HCT116 (cell line): ENCODE results near the gene PGBD5. TPM values are rescaled to one million over a fixed set of nuclear protein-coding genes. Genes with fewer than 3 reads are reported as not detected.

Experiments used
- ATAC-seq: fragments of 200-7000 bp; cut with Tn5 transposase; 2 replicates; pipeline ENCODE4 v1.9.1; 2020; ENCODE audit warnings: mild to moderate bottlenecking, moderate library complexity
- BruUV-seq: library from RNA; stranded (reverse); fragments of 400-500 nt; replicated peaks from 2 replicates; lab custom pipeline; 2021; lab: Mats Ljungman, UMichigan
- CTCF ChIA-PET: fragments of 300-600 bp; sonication (Branson Sonifier 250); formaldehyde crosslinking; loops from one replicate; lab custom pipeline; 2021; ENCODE audit warnings: antibody characterized with exemption; lab: Charles Lee
- POLR2A ChIA-PET: fragments of 300-600, 350-600 bp; sonication (Branson Sonifier 250); formaldehyde crosslinking; loops from one replicate; lab custom pipeline; 2021; ENCODE audit warnings: antibody characterized with exemption; lab: Charles Lee
- RAD21 ChIA-PET, 2 experiments: fragments of 300-600 bp; sonication (Branson Sonifier 250); formaldehyde crosslinking; loops; one replicate each; lab custom pipeline; 2023; ENCODE audit warnings: low total read pairs in 2 of 2; ENCODE audit not compliant: uncharacterized antibody in 2 of 2, unreplicated experiment in 2 of 2, low non-redundant PET in 1 of 2; lab: Charles Lee
- DNase-seq: peaks from one replicate; pipeline ENCODE4 v3.0.0-alpha.2; 2010; ENCODE audit warnings: low read depth, low spot score
- H2AFZ ChIP-seq: fragments of 200-600 bp; shearing (Covaris generic), sonication (generic); 2 replicates; pipeline ENCODE4 v1.6.1; 2017; ENCODE audit warnings: low read depth, mixed run types, mixed read lengths, antibody characterized with exemption, low read length; ENCODE audit not compliant: poor library complexity, severe bottlenecking
- H3K27ac ChIP-seq: 2 replicates; pipeline ENCODE4 v1.5.1; 2012; ENCODE audit warnings: low read depth, low read length
- H3K27me3 ChIP-seq: fragments of 200-600 bp; sonication (generic); 2 replicates; pipeline ENCODE4 v1.6.1; 2016; ENCODE audit warnings: mixed run types, low read length, mixed read lengths; ENCODE audit not compliant: insufficient read depth
- H3K36me3 ChIP-seq, 2 experiments: fragments of 200-500 bp in 1 of 2; fragments of 200-600 bp in 1 of 2; sonication (Bioruptor generic) in 1 of 2; sonication (generic) in 1 of 2; 2 replicates each; pipeline versions ENCODE4 v1.5.1 to v1.6.1; 2014 to 2016; ENCODE audit warnings: low read length in 2 of 2, inconsistent platforms in 1 of 2, mixed read lengths in 1 of 2, mixed run types in 1 of 2; ENCODE audit not compliant: insufficient read depth in 2 of 2, control insufficient read depth in 1 of 2
- H3K4me1 ChIP-seq, 2 experiments: fragments of 200-600 bp in 1 of 2; sonication (generic) in 1 of 2; 2 replicates each; pipeline versions ENCODE4 v1.5.1 to v1.6.1; 2012 to 2017; ENCODE audit warnings: low read length in 2 of 2, inconsistent platforms in 1 of 2, mild to moderate bottlenecking in 1 of 2, mixed read lengths in 1 of 2, mixed run types in 1 of 2, moderate library complexity in 1 of 2; ENCODE audit not compliant: insufficient read depth in 2 of 2, control insufficient read depth in 1 of 2
- H3K4me2 ChIP-seq: fragments of 200-600 bp; sonication (generic); 2 replicates; pipeline ENCODE4 v1.6.1; 2017; ENCODE audit warnings: mixed run types, low read length, mixed read lengths
- H3K4me3 ChIP-seq, 2 experiments: fragments of 200-600 bp in 1 of 2; sonication (generic) in 1 of 2; replicated peaks in 1 of 2; 2 replicates each; pipeline ENCODE4 v1.5.1; 2011 to 2016; ENCODE audit warnings: low read length in 2 of 2, control low read depth in 1 of 2, low read depth in 1 of 2, mild to moderate bottlenecking in 1 of 2, mixed read lengths in 1 of 2, mixed run types in 1 of 2
- H3K79me2 ChIP-seq: fragments of 200-600 bp; sonication (generic); 2 replicates; pipeline ENCODE4 v1.6.1; 2017; ENCODE audit warnings: mild to moderate bottlenecking, mixed run types, low read length, moderate library complexity, mixed read lengths; ENCODE audit not compliant: insufficient read depth
- H3K9ac ChIP-seq: fragments of 200-600 bp; sonication (generic); 2 replicates; pipeline ENCODE4 v1.6.1; 2016; ENCODE audit warnings: low read length, mixed read lengths
- H3K9me2 ChIP-seq: fragments of 200-600 bp; sonication (generic), shearing (Covaris generic); 2 replicates; pipeline ENCODE4 v1.6.1; 2017; ENCODE audit warnings: mixed run types, mild to moderate bottlenecking, moderate library complexity; ENCODE audit not compliant: insufficient read depth
- H3K9me3 ChIP-seq, 2 experiments: fragments of 200-500 bp in 1 of 2; fragments of 200-600 bp in 1 of 2; sonication (Bioruptor generic) in 1 of 2; sonication (generic) in 1 of 2; 2 replicates each; pipeline ENCODE4 v1.6.1; 2014 to 2017; ENCODE audit warnings: low read length in 2 of 2, mixed read lengths in 2 of 2, inconsistent platforms in 1 of 2, low read depth in 1 of 2, mild to moderate bottlenecking in 1 of 2, mixed run types in 1 of 2, moderate library complexity in 1 of 2; ENCODE audit not compliant: control insufficient read depth in 1 of 2, insufficient read depth in 1 of 2
- H4K20me1 ChIP-seq: fragments of 200-600 bp; sonication (generic), shearing (Covaris generic); 2 replicates; pipeline ENCODE4 v1.6.1; 2017; ENCODE audit warnings: mixed run types, mild to moderate bottlenecking, moderate library complexity; ENCODE audit not compliant: insufficient read depth
- CBX3 ChIP-seq: IDR thresholded peaks from 2 replicates; pipeline ENCODE4 v1.6.1; 2012; ENCODE audit warnings: low read depth
- EZH2 ChIP-seq: fragments of 200-600 bp; sonication (generic); IDR thresholded peaks from 2 replicates; pipeline ENCODE4 v1.6.1; 2017; ENCODE audit warnings: antibody characterized with exemption, mixed run types
- FOSL1 ChIP-seq: IDR thresholded peaks from 2 replicates; pipeline ENCODE4 v1.6.1; 2012; ENCODE audit warnings: low read depth
- JUND ChIP-seq: IDR thresholded peaks from 2 replicates; pipeline ENCODE4 v1.6.1; 2012
- POLR2A ChIP-seq: IDR thresholded peaks from 2 replicates; pipeline ENCODE4 v1.7.0; 2011; ENCODE audit warnings: borderline replicate concordance; ENCODE audit not compliant: insufficient read depth, insufficient read length; ENCODE audit errors: extremely low read depth
- POLR2AphosphoS5 ChIP-seq: IDR thresholded peaks from 2 replicates; pipeline ENCODE4 v1.6.1; 2011; ENCODE audit warnings: mild to moderate bottlenecking, low read depth, low read length, moderate library complexity
- RAD21 ChIP-seq: IDR thresholded peaks from 2 replicates; pipeline ENCODE4 v1.6.1; 2012; ENCODE audit warnings: low read depth, mild to moderate bottlenecking
- SIN3A ChIP-seq: IDR thresholded peaks from 2 replicates; pipeline ENCODE4 v1.6.1; 2012; ENCODE audit warnings: low read depth
- SP1 ChIP-seq: IDR thresholded peaks from 2 replicates; pipeline ENCODE4 v1.6.1; 2012; ENCODE audit warnings: low read depth
- ZNF274 ChIP-seq: fragments of 200-500 bp; sonication (Bioruptor generic); IDR thresholded peaks from 2 replicates; pipeline ENCODE4 v1.6.1; 2014; ENCODE audit warnings: mild to moderate bottlenecking, low read depth, low read length, inconsistent platforms
- intact Hi-C: fragments of 100-400 bp; cut with micrococcal nuclease; formaldehyde crosslinking; loops from 2 replicates; pipeline ENCODE4 v1.10.0; 2022
- total RNA-seq: library from RNA; stranded (reverse); gene quantifications from one replicate; pipeline ENCODE4 v1.2.1, GENCODE V29; 2021; ENCODE audit not compliant: unreplicated experiment
- TF ChIP-seq, protein P1 (sequence below): IDR thresholded peaks from 2 replicates; pipeline ENCODE4 v1.6.1; 2011; ENCODE audit warnings: mild to moderate bottlenecking, low read length, moderate library complexity; ENCODE audit not compliant: insufficient replicate concordance; ENCODE audit errors: extremely low read depth

PGBD5 gene
- total RNA-seq, 1 experiment from 2014 or later: 0.27 TPM

GRCh38 chr1:230319014-230319747 lies 107.0 kb downstream of the PGBD5 start (continued):
- TF ChIP-seq RAD21 (no peak), JUND (no peak), POLR2A (no peak), FOSL1 (no peak), SP1 (no peak), EZH2 (no peak)

DNA sequence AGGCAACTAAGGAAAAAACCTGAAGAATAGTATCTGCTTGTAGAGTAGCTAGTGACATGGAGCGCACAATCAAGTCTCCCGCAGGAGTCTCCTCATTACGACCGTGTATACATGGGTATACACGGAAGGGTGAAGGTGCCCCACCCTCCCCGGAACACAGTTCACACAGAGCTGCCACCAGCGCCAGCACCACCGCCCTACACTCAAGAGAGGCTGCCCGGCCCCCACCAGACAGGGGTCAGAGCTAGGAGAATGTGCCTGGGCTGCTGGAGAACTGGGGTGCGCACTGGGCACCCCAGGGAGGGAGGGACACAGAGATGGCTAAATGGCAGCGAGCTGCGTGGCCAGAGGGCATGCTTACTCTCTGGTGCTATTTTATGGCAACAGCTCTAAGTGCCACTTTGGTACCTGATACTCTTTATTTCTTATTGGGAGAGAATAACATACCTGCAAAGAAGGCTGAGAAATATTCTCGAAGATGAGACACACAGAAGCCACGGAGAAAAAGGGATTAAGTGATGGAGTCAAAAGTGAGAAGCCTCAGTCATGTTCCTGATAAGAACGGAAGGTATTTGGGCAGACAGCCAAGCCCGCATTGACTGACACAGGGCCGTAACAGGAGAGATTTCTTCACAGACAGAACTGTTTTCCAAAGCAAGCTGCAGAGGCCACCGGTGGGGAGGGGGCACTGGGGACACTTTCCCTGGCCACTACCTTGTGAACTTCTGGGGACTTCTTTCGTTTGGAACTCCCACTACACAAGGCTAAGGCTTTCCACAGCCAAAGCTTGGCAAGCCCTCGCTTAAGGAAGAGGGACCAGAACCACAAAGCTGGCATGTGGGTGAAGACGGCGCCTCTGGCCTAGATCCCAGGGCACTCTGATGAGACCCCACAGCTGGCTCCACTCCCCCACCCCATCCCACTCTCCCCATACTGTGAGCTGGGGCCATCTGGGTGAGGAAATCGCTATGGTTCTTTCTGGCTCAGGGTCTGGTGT lies 108.0 kb downstream of the PGBD5 start:
- H3K9ac ChIP-seq: no peak overlapping the region
- intact Hi-C loops: no loop called here
- ATAC-seq (no peak), DNase-seq (no peak)
- no peak overlapping the region for H3K4me3 ChIP-seq
- H3K36me3 ChIP-seq: no peaks in the 10 kb centered on the region
- H3K27me3 ChIP-seq: 0 out of 2 replicates have a peak, but pooled peaks cover 2% of the 10 kb centered on the region
- ChIA-PET POLR2A (no interaction called here), CTCF (no interaction called here), RAD21 (no interaction called here)
- H2AFZ ChIP-seq: no peak overlapping the region
- H3K9me3 ChIP-seq: no peaks in the 10 kb centered on the region
- TF ChIP-seq ZNF274 (no peak), CBX3 (no peak), FOSL1 (no peak), SIN3A (no peak), POLR2AphosphoS5 (no peak), EZH2 (no peak)
- TF ChIP-seq, protein P1, sequence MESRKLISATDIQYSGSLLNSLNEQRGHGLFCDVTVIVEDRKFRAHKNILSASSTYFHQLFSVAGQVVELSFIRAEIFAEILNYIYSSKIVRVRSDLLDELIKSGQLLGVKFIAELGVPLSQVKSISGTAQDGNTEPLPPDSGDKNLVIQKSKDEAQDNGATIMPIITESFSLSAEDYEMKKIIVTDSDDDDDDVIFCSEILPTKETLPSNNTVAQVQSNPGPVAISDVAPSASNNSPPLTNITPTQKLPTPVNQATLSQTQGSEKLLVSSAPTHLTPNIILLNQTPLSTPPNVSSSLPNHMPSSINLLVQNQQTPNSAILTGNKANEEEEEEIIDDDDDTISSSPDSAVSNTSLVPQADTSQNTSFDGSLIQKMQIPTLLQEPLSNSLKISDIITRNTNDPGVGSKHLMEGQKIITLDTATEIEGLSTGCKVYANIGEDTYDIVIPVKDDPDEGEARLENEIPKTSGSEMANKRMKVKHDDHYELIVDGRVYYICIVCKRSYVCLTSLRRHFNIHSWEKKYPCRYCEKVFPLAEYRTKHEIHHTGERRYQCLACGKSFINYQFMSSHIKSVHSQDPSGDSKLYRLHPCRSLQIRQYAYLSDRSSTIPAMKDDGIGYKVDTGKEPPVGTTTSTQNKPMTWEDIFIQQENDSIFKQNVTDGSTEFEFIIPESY: no peak
- no peaks in the 10 kb centered on the region for H3K79me2 ChIP-seq
- no peaks in the 10 kb centered on the region for H3K4me1 ChIP-seq
- no peaks in the 10 kb centered on the region for H4K20me1 ChIP-seq
- H3K27ac ChIP-seq: no peak overlapping the region
- H3K4me2 ChIP-seq: no peak overlapping the region
- BruUV-seq: no TSS peak
- no peaks in the 10 kb centered on the region for H3K9me2 ChIP-seq
